Osteoblast (primary cell): ENCODE measurements around the gene GCKR. TPM values are rescaled to one million over a fixed set of nuclear protein-coding genes. Genes with fewer than 3 reads are reported as not detected.
"Not testable (repeated sequence)": the region's sequence is repeated elsewhere in the genome, so short reads cannot be mapped to it uniquely, and the experiment has no call there.

Source experiments
- DNase-seq: peaks from one replicate; pipeline ENCODE4 v3.0.0; 2011; ENCODE audit warnings: low spot score, mixed read lengths; ENCODE audit not compliant: insufficient read length; ENCODE audit errors: missing footprints
- H2AFZ ChIP-seq: 2 replicates; pipeline ENCODE4 v1.6.0; 2011; ENCODE audit warnings: mild to moderate bottlenecking, low read length
- H3K27ac ChIP-seq: 2 replicates; pipeline ENCODE4 v1.5.1; 2011; ENCODE audit warnings: mild to moderate bottlenecking, low read depth, low read length, moderate library complexity
- H3K27me3 ChIP-seq: 2 replicates; pipeline ENCODE4 v1.6.0; 2012; ENCODE audit warnings: mild to moderate bottlenecking, control low read depth, inconsistent platforms, low read length, moderate library complexity; ENCODE audit not compliant: insufficient read depth
- H3K36me3 ChIP-seq: 2 replicates; pipeline ENCODE4 v1.5.1; 2011; ENCODE audit warnings: mild to moderate bottlenecking, low read length, control low read depth, moderate library complexity; ENCODE audit not compliant: insufficient read depth
- H3K4me1 ChIP-seq: 2 replicates; pipeline ENCODE4 v1.5.1; 2011; ENCODE audit warnings: mild to moderate bottlenecking, low read length, control low read depth, moderate library complexity; ENCODE audit not compliant: insufficient read depth
- H3K4me2 ChIP-seq: 2 replicates; pipeline ENCODE4 v1.6.0; 2011; ENCODE audit warnings: mild to moderate bottlenecking, low read length; ENCODE audit not compliant: insufficient read depth
- H3K4me3 ChIP-seq: fragments of 200-600 bp; sonication (generic); 3 replicates; pipeline ENCODE4 v1.5.1; 2012; ENCODE audit warnings: mild to moderate bottlenecking, low read length, inconsistent platforms; ENCODE audit not compliant: insufficient read depth
- H3K79me2 ChIP-seq: 2 replicates; pipeline ENCODE4 v1.6.0; 2012; ENCODE audit warnings: mild to moderate bottlenecking, low read length, control low read depth, inconsistent platforms; ENCODE audit not compliant: insufficient read depth
- H3K9me3 ChIP-seq: 2 replicates; pipeline ENCODE4 v1.5.1; 2011; ENCODE audit warnings: low read depth, low read length, control low read depth
- H4K20me1 ChIP-seq: 2 replicates; pipeline ENCODE4 v1.6.0; 2012; ENCODE audit warnings: mild to moderate bottlenecking, low read length, control low read depth; ENCODE audit not compliant: insufficient read depth
- total RNA-seq: library from RNA; depleted of rRNA; stranded (reverse); fragments of >200 nt; gene quantifications from 2 replicates; pipeline ENCODE4 v1.2.3, GENCODE V29; 2012
- TF ChIP-seq, protein P1 (sequence below): IDR thresholded peaks from 2 replicates; pipeline ENCODE4 v1.5.1; 2011; ENCODE audit warnings: mild to moderate bottlenecking, low read depth, low read length, moderate library complexity; ENCODE audit errors: extremely low read depth

GCKR gene
- total RNA-seq, 1 donor, result 1.4 TPM

DNA sequence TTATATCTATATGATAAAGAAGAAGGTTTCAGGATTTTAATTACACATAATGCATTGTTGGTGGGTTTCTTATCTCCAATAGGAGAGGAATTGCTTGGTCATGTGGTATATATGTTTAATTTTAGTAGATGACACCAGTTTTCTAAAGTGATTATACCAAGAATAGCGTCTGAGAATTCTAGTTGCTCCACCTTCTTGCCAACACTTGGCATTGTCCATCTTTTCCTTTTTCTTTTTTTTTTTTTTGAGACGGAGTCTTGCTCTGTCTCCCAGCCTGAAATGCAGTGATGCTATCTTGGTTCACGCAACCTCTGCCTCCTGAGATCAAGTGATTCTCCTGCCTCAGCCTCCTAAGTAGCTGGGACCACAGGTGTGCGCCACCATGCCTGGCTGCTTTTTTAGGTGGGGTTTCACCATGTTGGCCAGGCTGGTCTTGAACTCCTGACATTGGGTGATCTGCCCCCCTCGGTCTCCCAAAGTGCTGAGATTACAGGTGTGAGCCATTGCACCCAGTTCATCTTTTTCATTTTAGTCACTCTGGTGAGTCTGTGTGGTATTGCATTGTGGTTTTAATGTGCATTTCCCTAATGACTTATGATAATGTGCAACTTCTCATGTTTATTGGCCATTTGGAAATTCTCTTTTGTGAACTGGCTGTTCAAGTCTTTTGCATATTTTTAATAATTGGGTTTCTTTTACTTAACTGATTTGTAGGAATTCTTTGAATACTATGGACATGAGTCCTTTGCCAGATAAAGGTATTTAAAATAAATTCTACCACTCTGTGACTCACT, 48.9 kb downstream of the GCKR start:
- Histone ChIP-seq H3K9me3 (no peaks in the 10 kb centered on the region), H2AFZ (no peak overlapping the region), H3K4me1 (no peaks in the 10 kb centered on the region), H3K79me2 (no peaks in the 10 kb centered on the region), H3K4me3 (no peak overlapping the region), H3K27ac (no peak overlapping the region), H3K4me2 (no peak overlapping the region), H3K36me3 (no peaks in the 10 kb centered on the region), H3K27me3 (no peaks in the 10 kb centered on the region), H4K20me1 (no peaks in the 10 kb centered on the region)
- TF ChIP-seq, protein P1, sequence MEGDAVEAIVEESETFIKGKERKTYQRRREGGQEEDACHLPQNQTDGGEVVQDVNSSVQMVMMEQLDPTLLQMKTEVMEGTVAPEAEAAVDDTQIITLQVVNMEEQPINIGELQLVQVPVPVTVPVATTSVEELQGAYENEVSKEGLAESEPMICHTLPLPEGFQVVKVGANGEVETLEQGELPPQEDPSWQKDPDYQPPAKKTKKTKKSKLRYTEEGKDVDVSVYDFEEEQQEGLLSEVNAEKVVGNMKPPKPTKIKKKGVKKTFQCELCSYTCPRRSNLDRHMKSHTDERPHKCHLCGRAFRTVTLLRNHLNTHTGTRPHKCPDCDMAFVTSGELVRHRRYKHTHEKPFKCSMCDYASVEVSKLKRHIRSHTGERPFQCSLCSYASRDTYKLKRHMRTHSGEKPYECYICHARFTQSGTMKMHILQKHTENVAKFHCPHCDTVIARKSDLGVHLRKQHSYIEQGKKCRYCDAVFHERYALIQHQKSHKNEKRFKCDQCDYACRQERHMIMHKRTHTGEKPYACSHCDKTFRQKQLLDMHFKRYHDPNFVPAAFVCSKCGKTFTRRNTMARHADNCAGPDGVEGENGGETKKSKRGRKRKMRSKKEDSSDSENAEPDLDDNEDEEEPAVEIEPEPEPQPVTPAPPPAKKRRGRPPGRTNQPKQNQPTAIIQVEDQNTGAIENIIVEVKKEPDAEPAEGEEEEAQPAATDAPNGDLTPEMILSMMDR, result no peak
- DNase-seq, result no peak

DNA sequence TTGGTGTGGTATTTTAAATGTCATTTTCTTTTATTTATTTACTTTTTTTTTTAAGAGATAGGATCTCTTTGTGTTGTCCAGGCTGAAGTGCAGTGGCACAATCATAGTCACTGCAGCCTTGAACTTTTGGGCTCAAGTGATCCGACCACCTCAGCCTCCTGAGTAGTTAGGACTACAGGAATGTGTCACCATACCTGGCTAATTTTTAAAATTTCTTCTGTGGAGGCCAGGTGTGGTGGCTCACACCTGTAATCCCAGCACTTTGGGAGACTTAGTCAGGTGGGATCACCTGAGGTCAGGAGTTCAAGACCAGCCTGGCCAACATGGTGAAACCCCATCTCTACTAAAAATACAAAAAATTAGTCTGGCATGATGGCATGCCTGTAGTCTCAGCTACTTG, 52.7 kb downstream of the GCKR start:
- Histone ChIP-seq H3K4me1 (no peaks in the 10 kb centered on the region), H4K20me1 (no peaks in the 10 kb centered on the region), H3K27me3 (peaks cover 13% of the 10 kb centered on the region), H3K27ac (no peak overlapping the region), H2AFZ (no peak overlapping the region), H3K4me2 (no peak overlapping the region), H3K79me2 (no peaks in the 10 kb centered on the region), H3K36me3 (no peaks in the 10 kb centered on the region), H3K9me3 (no peaks in the 10 kb centered on the region), H3K4me3 (no peak overlapping the region)
- TF ChIP-seq, protein P1, result no peak
- DNase-seq, result no peak

DNA sequence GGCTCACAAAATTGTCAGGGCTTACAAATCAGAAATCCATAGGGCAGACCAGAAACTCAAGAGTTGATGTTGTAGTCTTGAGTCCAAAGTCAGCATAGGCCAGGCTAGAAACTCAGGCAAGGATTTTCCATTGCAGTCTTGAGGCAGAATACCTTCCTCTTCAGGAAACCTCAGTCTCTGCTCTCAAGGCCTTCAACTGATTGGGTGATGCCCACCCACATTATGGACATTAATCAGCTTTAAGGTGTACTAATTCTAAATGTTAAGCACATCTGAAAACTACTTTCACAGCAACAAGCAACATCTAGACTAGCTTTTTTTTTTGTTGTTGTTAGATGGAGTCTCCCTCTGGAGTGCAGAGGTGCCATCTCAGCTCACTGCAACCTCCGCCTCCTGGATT, 54.9 kb downstream of the GCKR start:
- Histone ChIP-seq H3K4me3 (no peak overlapping the region), H3K27me3 (peaks cover 13% of the 10 kb centered on the region), H3K4me1 (no peaks in the 10 kb centered on the region), H3K4me2 (no peak overlapping the region), H3K9me3 (no peaks in the 10 kb centered on the region), H2AFZ (no peak overlapping the region), H3K79me2 (no peaks in the 10 kb centered on the region), H3K27ac (no peak overlapping the region), H4K20me1 (no peaks in the 10 kb centered on the region), H3K36me3 (no peaks in the 10 kb centered on the region)
- TF ChIP-seq, protein P1, result no peak
- DNase-seq, result no peak

DNA sequence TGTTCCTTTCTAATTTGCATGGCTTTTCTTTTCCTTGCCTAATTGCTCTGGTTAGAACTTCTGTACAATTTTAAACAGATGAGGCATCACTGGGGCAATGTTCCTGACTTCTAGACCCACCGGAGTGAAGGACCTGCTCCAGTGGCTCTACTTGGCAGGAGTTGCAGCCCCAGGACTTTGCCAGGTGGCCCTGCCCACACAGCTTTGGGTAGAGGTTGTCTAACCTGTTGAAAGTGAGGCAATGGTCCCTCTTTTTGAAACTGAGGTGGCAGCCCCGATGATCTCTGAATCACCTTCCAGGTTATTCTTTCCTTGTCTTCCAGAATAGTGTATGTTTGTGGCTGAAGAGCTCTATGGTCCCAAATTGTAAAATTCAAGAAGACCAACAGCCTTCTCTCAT, 56.3 kb downstream of the GCKR start:
- Histone ChIP-seq H3K4me3 (no peak overlapping the region), H3K79me2 (no peaks in the 10 kb centered on the region), H3K36me3 (no peaks in the 10 kb centered on the region), H2AFZ (no peak overlapping the region), H3K27ac (no peak overlapping the region), H3K4me2 (no peak overlapping the region), H3K27me3 (peaks cover 13% of the 10 kb centered on the region), H4K20me1 (no peaks in the 10 kb centered on the region), H3K9me3 (no peaks in the 10 kb centered on the region), H3K4me1 (no peaks in the 10 kb centered on the region)
- DNase-seq, result peak; percentile 41
- TF ChIP-seq, protein P1, result no peak

DNA sequence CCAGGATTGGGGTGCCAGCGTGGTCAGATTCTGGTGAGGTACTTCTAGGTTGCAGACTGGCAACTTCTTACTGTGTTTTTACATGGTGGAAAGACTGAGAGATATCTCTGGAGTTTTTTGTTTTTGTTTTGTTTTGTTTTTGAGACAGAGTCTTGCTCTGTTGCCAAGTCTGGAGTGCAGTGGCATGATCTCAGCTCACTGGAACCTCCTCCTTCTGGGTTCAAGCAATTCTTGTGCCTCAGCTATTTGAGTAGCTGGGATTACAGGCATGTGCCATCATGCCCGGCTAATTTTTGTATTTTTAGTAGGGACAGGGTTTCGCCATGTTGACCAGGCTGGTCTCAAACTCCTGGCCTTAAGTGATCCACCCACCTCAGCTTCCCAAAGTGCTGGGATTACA, 57.8 kb downstream of the GCKR start:
- not testable (repeated sequence) for DNase-seq, H4K20me1 ChIP-seq, H3K27ac ChIP-seq, H3K9me3 ChIP-seq, H3K36me3 ChIP-seq, H3K79me2 ChIP-seq, H2AFZ ChIP-seq, H3K4me1 ChIP-seq, H3K4me2 ChIP-seq, H3K4me3 ChIP-seq
- peaks cover 13% of the 10 kb centered on the region for H3K27me3 ChIP-seq
